Forelimb muscle (tissue), 1 donor: ENCODE measurements around the gene SGK1. TPM values are rescaled to one million over a fixed set of nuclear protein-coding genes. Genes with fewer than 3 reads are reported as not detected.

Source experiments
- DNase-seq: peaks from one replicate; pipeline ENCODE4 v3.0.0-alpha.2; 2013; ENCODE audit warnings: low read depth
- polyA plus RNA-seq: library from polyadenylated mRNA; unstranded; fragments of 120-200 nt; gene quantifications from one replicate; pipeline ENCODE4 v1.2.1, GENCODE V29; 2013; ENCODE audit not compliant: insufficient read length

SGK1 gene
- polyA plus RNA-seq, 1 donor, result 27.7 TPM

- peak; percentile 38 for DNase-seq
Observed at GRCh38 chr6:134123666-134124208, 194.2 kb downstream of the SGK1 start.

GRCh38 chr6:134122775-134123174 lies 195.1 kb downstream of the SGK1 start:
- DNase-seq, result no peak

- DNase-seq, result no peak
Observed at GRCh38 chr6:134119486-134119885, 198.4 kb downstream of the SGK1 start.
